Femur (tissue), 1 donor: ENCODE results near the gene SYT17.

Source experiments
- DNase-seq: peaks from one replicate; pipeline ENCODE4 v3.0.0-alpha.2; 2017

The SYT17 gene

DNA sequence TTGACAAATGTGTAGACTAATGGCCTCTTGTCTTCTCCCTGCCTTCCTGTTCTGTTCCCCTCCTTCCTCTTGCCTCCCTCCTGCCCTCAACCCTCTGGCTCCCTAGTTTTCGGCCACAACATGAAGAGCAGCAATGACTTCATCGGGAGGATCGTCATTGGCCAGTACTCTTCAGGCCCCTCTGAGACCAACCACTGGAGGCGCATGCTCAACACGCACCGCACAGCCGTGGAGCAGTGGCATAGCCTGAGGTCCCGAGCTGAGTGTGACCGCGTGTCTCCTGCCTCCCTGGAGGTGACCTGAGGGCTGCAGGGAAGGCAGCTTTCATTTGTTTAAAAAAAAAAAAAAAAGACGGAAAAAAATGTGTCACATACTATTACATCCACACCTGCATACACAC is 98.7 kb downstream of the SYT17 start:
- no peak for DNase-seq

DNA sequence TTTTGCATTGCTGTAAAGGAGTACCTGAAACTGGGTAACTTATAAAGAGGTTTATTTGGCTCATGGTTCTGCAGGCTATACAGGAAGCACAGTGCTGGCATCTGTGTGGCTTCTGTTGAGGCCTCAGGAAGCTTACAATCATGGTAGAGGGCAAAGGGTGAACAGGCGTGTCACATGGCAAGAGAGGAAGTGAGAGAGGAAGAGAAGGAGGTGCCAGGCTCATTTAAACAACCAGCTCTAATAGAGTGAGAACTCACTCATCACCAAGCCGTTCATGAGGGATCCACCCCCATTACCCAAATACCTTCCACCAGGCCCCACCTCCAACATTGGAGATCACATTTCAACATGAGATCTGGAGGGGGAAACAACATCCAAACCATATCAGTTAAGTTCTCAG is 101.1 kb downstream of the SYT17 start:
- DNase-seq = no peak

DNA sequence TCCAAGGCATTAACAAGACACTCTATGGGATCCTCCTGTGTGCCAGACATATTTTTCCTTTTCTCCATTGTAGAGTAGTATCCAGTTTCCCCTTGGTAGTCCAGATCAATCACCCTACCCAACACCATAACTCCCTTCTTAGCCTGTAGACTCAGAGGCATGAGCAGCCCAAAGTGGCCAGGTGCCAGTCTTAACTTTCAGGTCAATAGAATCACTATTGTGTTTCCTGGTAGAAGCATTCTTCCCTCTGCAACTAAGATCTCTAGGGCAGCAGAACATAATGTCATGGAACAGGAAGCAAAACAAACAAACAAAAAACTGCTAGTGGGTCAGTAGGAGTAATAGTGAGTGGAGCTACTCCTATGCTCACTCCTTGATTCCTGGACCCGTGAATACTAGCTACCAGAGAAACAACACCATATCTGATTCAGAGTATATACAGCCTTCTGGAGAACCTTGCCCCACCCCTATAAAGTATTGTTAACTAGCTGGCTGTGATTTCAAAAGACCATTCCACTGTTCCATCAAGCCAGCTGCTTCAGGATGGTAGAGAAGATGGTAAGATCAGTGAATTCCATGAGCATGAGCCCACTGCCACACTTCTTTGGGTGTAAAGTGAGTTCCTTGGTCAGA is 106.2 kb downstream of the SYT17 start:
- no peak for DNase-seq

DNA sequence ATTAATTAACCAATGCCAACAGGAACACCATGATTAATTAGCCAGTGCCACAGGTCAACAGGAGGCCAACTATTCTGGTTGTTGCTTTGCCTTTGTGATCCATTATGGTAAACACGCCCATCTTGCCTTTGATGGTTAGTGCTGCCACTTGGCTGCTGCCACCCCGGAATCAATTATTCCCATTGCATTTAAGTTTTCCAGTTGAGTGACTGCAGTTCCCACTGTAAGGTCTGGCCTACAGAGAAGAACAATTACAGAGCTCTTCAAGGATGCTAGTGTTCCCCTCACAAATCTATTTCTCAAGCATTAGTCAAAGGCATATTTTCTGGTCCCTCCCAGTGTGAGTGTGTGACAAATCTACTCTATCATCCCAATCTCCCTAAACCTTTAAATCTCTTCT is 110.4 kb downstream of the SYT17 start:
- DNase-seq = no peak

DNA sequence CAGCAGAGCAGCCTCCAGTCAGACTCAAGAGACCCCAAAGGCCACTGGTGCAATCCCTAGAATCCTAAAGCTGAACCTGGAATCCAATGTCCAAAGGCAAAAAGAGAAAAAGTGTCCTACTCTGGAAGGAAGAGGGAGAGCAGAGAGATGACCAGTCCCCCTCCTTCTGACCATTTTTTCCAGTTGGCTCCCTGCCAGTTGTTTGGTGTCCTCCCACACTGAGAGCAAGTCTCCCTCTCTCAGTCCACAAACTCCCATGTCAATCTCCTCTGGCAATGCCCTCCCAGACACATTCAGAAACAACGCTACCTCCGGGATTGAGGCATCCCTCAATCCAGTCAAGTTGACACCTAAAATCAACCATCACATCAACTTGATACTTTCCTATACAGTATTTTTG is 113.2 kb downstream of the SYT17 start:
- DNase-seq = peak; percentile 21

DNA sequence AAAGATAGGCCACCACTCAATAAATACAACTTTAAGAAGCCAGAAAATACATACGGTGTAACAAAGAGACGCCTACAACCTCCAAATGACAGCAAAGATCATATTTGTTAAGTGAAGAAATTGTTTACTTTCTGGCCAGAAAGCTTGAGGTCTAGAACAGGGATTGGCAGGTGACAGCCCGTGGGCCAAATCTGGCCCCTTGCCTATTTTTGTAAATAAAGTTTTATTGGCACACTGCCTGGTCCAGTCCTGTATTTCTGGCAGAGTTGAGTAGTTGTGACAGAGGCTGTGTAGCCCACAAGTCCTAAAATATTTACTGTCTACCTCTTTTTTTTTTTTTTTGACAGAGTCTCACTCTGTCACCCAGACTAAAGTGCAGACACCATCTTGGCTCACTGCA is 114.1 kb downstream of the SYT17 start:
- no peak for DNase-seq

DNA sequence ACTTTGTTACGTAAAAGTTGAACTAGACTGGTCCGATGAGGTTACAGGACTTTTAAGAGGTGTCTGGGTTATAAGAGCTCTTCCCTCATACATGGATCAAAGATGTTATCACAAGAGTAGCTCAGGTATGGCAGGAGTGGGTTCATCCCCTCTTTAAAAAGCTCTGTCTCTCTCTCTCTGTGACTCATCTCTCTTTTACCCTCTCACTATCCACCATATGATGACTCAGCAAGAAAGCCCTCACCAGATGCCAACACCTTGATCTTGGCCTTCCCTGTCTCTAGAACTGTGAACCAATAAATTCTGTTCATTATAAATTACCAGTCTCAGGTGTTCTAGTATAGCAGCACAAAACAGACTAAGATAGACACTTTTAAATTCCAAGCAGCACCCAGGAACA is 115.6 kb downstream of the SYT17 start:
- no peak for DNase-seq

DNA sequence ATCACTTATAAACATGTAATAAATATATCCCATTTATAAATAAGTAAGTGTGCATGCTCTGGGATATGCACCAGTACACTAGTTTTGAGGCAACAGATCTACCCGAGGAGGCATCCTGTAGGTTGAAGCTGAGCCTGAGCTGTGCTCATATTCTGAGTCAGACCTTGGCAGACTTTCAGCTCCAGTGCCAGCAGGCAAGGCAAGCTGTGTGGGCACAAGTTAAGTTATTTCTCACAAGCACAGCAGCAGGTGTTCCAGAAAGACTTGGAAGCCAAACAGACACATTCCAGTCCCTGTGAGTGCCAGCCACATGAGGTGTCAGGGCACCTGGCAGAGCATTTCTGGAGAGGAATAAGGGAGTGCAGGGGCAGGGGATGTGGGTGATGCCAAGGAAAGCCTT is 116.2 kb downstream of the SYT17 start:
- peak; percentile 63 for DNase-seq

DNA sequence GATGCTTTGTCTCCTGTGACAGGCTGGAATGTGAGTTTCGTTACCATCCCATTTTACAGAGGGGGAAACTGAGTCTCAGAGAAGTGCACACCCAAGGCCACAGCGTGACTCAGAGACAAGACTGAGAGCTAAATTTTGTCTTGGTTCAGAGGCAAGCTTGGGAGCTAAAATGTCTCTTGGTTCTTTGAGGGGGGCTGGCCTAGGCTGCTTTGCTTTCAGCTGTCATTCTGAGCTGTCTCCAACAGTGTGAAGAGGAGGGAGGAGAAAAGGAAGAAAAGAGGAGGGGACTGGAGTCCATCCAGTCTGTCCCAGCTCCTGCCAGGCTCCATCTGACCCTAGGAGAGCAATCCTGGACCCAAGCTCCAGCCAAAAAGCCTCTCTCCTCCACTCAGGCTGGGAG is 117.4 kb downstream of the SYT17 start, which contains the start of gene CLEC19A:
Gene CLEC19A (plus strand): TSS at position 301 of the 400 bp plus-strand sequence. CDS start 121 bp downstream, outside the sequence.
- no peak for DNase-seq

DNA sequence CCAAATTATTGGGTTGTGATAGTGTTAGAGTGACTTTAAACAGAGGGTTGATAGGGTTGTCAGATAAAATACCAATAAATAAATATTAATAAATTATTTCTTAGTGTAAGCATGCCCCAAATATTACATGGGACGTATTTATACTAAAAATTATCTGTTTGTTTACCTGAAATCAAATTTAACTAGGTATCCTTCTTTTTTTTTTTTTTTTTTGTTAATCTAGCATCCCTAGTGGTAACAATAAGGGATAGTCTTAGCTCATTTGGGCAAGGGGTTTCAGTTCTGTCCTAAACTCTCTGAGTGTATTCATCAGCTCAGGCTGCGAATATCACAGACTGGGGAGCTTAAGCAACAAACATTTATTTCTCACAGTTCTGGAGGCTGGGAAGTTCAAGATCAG is 118.8 kb downstream of the SYT17 start:
- no peak for DNase-seq

DNA sequence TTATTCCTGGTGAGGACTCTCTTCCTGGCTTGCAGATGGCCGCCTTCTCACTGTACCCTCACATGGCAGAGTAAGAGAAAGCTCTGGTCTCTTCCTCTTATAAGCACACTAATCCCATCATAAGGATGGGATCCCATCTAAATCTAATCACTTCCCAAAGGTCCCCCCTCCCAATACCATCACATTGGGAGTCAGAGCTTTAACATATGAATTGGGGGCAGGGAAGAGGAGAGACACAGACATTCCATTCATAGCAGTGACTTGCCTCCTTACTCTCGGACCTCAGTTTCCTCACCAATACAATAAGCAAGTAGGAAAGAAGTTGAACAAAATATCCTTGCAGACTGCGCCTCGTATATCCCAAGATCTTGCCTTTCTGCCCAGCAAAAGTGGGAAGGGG is 119.2 kb downstream of the SYT17 start:
- no peak for DNase-seq

DNA sequence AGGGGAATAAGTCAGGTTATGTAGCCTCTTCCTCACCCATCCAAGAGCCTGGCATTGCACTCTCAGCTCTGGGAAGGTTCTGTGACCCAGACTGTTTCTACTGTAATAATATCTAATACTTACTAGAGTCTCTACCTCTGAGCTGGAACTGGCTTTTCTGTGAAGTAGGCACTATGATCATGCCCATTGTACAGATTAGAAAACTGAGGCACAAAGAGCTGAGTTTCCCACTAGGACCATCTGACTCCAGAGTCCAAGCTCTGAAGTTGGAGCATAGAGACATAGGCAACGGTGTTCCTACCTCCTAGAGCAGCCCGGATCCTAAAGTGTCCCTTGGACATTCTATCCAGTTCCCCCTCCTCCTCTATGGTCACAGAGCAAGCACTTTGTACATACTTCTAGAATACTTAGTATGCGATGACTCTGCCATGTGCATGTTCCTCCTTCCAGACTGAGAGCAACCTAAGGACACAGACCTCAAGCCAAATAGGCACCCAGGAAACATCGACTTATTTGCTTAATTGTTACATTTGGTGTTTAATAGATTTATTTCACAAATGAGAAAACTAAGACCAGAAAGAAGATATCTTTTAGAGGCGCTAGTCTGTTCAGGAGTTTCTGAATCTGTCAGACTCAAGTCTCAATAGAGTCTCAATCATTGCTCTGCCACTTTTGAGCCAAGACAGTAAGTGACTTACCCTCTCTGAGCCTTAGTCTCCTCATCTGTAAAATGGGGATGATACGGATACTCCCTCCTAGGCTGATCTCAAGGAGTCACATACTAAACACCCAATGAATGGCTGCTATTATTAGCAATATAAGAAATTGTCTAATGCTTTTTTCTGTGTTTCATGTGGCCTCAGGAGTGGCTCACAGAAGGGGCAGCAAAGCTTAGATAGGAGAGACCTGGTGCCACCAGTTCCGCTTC is 121.1 kb downstream of the SYT17 start:
- no peak for DNase-seq

DNA sequence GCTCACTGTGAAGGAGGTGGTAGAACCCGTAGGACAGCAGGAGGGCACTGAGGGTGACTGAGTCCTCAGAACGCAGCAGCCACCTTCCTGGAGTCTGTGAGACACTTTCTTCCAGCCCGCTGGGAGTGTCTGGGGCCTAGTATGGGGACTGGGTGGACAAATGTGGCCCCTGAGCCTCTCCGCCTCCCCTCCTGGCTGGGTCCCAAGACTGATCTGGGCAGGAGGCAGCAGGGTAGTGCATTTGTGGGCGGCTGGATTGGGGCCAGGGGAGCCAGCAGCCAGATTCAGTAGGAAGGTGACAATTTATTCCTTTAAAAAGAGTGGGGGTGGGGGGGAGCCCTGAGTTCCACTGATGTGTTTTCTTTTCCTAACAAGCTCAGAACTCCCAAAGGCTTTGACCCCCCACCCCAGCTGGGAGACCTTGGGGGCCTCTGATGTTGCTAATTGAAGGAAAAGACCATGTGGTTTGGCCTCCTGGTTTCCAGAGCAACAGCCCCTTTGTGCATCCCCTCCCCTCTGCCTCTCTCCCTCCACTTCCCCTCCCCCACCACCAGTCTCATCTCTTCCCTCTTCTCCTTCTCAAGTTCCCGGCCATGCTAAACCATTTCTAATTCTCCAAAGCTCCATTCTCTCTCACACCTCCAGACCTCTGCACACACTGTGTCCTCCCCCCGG is 121.9 kb downstream of the SYT17 start:
- peak; percentile 28 for DNase-seq

DNA sequence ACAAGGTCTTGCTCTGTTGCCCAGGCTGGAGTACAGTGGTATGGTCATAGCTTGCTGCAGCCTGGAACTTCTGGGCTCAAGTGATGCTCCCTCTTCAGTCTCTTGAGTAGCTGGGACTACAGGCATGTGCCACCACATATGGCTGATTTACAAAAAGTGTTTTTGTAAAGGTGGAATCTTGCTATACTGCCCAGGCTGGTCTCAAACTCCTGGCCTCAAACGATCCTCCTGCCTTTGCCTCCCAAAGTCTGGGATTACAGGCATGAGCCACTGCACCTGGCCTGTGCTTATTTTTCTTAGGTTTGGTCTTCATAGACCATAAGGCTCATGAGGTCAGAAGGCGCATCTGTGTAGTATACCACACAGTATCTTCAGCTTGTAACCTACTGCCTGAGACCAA is 122.8 kb downstream of the SYT17 start:
- DNase-seq = no peak

DNA sequence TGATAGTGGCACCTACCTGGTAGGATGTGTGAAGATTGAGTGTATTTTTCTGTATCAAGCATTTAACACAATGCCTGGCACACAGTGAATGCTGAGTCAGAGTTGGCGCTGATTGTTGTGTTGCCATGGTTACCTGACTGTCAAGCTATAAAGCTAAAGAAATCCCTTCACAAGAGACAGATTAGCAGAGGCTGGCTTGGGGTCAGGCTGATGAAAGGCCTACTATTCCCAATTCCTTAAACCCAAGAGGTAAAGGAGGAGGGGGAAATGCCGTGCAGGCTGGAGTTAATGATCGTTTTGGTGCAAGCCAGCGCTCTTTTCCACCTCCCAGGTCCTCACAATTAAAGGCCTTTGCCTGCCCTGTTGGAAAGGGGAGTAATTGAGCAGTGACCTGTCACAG is 123.4 kb downstream of the SYT17 start:
- peak; percentile 19 for DNase-seq

DNA sequence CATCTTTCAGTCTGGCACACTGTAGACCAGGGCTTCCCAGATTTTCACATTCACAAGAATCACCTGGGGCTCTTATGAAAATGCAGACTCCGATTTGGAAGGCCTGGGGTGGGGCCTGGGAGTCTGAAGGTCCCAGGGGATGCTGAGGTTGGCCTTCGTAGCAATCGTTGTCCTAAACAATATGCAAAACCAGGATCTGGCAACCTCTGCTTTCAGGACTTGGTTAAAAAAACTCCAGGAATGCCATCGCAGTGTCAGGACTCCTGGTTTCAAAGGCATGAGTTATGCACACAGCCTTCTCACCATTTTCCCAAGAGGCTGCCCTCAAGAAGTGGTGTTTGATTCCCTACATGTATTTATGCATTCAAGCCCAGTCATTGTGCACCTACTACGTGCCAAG is 124.1 kb downstream of the SYT17 start:
- no peak for DNase-seq

DNA sequence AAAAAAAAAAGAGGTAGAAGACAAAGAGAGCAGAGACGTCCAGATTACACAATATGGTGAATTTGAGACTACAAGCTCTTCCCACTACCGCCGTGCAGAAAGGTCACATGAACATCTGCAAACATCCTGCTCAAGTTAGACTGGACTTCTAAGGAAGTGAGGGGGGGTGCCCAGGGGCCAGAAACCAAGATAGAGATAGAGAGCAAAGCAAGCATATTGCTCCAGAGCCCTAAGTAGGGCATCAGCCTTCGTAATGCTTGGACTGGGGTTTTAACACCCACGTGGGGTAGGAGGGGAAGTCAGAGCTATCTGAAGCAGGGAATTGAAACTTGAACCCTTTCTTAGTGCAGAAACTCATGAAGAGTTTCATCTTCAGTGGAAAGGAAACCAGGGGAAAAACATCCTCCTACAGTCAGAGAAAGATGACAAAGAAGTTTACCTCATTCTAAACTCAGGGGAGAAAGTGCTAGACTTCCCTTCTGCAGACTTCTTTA is 126.2 kb downstream of the SYT17 start:
- peak; percentile 36 for DNase-seq

DNA sequence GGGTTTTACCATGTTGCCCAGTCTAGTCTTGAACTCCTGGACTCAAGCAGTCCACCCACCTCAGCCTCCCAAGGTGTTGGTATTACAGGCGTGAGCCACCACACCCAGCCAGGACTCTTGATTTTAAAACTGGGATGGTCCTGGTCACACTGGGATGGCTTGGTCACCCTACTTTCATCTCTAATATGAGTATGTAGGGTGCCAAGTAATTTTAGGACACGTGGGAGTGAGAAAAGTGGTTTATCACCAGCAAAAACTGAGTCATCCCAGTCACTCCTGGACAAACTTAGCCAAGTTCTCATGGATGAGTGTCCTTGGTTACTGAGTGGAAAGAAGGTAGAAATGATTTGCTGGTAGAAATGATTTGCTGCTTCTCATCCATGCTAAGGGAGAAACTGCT is 127.4 kb downstream of the SYT17 start:
- DNase-seq = no peak

DNA sequence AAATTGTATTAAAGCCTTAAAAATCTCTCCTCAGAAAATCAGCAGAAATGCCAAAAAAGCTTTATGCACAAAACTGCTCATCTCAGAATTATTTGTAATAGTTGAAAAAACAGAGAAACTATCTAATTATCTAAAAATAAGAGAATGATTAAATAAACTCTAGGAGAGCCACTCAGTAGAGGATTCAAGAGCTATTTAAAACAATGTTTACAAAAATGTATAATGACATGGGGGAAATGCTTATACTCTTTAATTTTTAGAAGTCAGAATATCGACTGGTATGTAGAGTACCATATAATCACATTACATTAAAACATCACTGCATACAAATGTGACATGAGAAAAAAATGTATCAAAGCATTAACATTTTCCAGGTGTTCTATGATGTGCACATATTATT is 129.4 kb downstream of the SYT17 start:
- DNase-seq = no peak

DNA sequence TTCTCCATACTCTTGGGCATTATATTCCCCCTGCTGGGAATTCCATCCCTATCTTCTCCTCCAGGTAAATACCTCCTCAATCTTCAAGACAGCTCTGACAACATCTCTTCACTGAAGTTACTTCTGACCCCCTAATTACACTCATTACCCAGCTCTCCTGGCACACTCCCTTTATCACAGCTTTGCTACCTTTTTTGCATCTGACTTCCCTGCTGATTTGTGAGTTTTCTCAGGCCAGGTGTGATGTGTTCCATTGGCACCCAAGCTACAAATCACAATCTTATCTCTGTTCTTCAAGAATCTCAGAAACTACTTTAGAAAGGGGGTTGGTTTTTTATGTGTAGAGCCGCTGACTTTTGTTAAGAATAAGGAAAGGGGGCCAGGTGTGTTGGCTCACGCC is 131.5 kb downstream of the SYT17 start:
- no peak for DNase-seq

DNA sequence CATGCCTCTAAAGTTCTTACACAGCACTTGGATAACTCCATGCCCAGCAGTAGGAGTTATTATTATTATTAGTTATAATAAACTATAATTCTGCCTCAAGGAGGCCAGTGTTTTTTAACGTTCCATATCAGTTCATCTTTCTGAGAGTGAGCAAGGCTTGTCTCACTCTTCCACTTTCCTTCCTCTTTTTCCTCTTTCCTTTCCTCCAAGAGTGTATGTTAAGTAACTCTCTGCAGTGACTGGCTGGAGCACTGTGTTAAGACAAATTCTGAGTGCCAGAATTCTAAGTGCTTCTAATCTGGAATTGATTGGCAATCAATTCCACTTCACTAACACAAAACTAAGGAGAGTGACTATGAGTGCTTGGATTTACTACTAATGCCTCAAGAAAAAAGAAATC is 133.9 kb downstream of the SYT17 start:
- no peak for DNase-seq

DNA sequence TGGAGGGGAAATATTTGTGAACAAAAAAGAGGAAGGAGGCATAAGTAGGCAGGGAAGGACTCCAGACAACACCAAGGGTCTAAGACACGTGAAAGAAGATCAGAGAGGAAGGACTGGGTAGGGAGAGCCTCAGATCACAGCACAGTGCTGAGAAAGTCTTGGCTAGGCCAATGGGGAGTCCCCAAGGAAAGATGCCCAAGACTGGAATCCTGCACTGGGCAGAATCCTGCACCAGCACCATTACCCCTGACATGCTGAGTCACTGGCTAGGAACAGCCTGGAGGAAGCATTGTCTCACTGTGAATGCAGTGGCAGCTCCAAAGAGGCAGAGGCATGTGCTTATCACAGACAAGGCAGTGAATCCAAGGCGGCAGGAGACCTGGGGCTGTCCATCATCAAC is 136.7 kb downstream of the SYT17 start:
- DNase-seq = no peak

DNA sequence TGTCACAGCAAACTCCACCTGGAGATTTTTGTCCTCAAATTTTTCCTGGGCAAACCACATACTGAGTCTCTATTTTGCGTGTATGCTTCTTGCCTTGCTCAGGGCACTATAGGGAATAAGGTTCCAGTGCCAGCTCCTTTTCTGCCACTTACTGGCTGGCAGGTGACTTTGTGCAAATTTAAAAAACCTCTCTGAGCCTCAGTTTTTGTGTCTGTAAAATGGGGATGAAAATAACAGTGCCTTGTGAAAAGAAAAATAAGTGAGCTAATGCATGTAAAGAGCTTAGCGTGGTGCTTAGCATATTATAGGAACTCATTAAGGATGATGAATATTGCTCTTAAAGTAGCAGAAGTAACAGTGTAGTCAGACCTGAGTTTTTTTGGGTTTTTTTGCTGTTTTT is 137.4 kb downstream of the SYT17 start:
- no peak for DNase-seq
